ENCODE measurements around the gene MRPL53. TPM values are rescaled to one million over a fixed set of nuclear protein-coding genes. Genes with fewer than 3 reads are reported as not detected.

Gene MRPL53
- total RNA-seq, 2 donors from 2014 or later = 20.1 to 88.2 TPM

- ATAC-seq (no peak), DNase-seq (no peak)
- WGBS, 2 donors = 65 to 77% methylated on average over 6 of the region's 6 CpGs
- intact Hi-C loops (cut with DNase I) = no loop called here
- no peak overlapping the region for H3K4me3 ChIP-seq
- no peaks in the 10 kb centered on the region for H3K9me3 ChIP-seq
- H3K4me1 ChIP-seq = peaks cover 32% of the 10 kb centered on the region
- no peak for TF ChIP-seq POLR2A (IDR thresholded peaks at IDR 0.05)
- TF ChIP-seq CTCF (IDR thresholded peaks at IDR 0.05) = no peak
- H3K36me3 ChIP-seq (replicated peaks in 1 of 2; ENCODE audit: insufficient read depth in 1 of 2, low read depth in 2 of 2) = peaks cover 0 to 3% of the 10 kb centered on the region in 2 donors
- no peaks in the 10 kb centered on the region for H3K27me3 ChIP-seq
- no peak overlapping the region for H3K27ac ChIP-seq
Measured at GRCh38 chr2:74436848-74437695, 35.4 kb downstream of the MRPL53 start.

GRCh38 chr2:74436111-74436805, 36.2 kb downstream of the MRPL53 start:
- Histone ChIP-seq H3K4me3 (no peak overlapping the region), H3K27ac (no peak overlapping the region), H3K4me1 (peaks cover 32% of the 10 kb centered on the region), H3K9me3 (no peaks in the 10 kb centered on the region), H3K36me3 (replicated peaks in 1 of 2; ENCODE audit: insufficient read depth in 1 of 2, low read depth in 2 of 2) (peaks cover 0 to 9% of the 10 kb centered on the region in 2 donors), H3K27me3 (no peaks in the 10 kb centered on the region)
- DNase-seq (no peak), ATAC-seq (no peak)
- TF ChIP-seq POLR2A (IDR thresholded peaks at IDR 0.05) (no peak), CTCF (IDR thresholded peaks at IDR 0.05) (no peak)
- 72 to 83% methylated on average over 12 to 30 of the region's 43 CpGs for WGBS, 2 donors
- intact Hi-C loops (cut with DNase I) = no loop called here

GRCh38 chr2:74430502-74430901, 42.0 kb downstream of the MRPL53 start:
- no peak for ATAC-seq
- 85 to 92% methylated on average over 8 to 11 of the region's 11 CpGs for WGBS, 2 donors
- DNase-seq = no peak
- peaks cover 18 to 37% of the 10 kb centered on the region in 2 donors for H3K36me3 ChIP-seq (replicated peaks in 1 of 2; ENCODE audit: insufficient read depth in 1 of 2, low read depth in 2 of 2)
- no peaks in the 10 kb centered on the region for H3K4me1 ChIP-seq
- no peak for TF ChIP-seq POLR2A (IDR thresholded peaks at IDR 0.05)
- no peak for TF ChIP-seq CTCF (IDR thresholded peaks at IDR 0.05)
- no peak overlapping the region for H3K4me3 ChIP-seq
- no peaks in the 10 kb centered on the region for H3K9me3 ChIP-seq
- H3K27ac ChIP-seq = no peak overlapping the region
- intact Hi-C loops (cut with DNase I) = no loop called here
- H3K27me3 ChIP-seq = no peaks in the 10 kb centered on the region

- no peak overlapping the region for H3K27ac ChIP-seq
- DNase-seq (no peak), ATAC-seq (no peak)
- no peak overlapping the region for H3K4me3 ChIP-seq
- peaks cover 18 to 37% of the 10 kb centered on the region in 2 donors for H3K36me3 ChIP-seq (replicated peaks in 1 of 2; ENCODE audit: insufficient read depth in 1 of 2, low read depth in 2 of 2)
- H3K9me3 ChIP-seq = no peaks in the 10 kb centered on the region
- WGBS, 2 donors = 83 to 87% methylated on average over 16 of the region's 18 CpGs
- H3K4me1 ChIP-seq = no peaks in the 10 kb centered on the region
- intact Hi-C loops (cut with DNase I) = no loop called here
- no peak for TF ChIP-seq CTCF (IDR thresholded peaks at IDR 0.05)
- TF ChIP-seq POLR2A (IDR thresholded peaks at IDR 0.05) = no peak
- no peaks in the 10 kb centered on the region for H3K27me3 ChIP-seq
Measured at GRCh38 chr2:74429487-74430451, 42.7 kb downstream of the MRPL53 start.

Measured in body of pancreas (tissue), 4 donors.